ENCODE data around the gene TRDMT1.

The TRDMT1 gene

DNA sequence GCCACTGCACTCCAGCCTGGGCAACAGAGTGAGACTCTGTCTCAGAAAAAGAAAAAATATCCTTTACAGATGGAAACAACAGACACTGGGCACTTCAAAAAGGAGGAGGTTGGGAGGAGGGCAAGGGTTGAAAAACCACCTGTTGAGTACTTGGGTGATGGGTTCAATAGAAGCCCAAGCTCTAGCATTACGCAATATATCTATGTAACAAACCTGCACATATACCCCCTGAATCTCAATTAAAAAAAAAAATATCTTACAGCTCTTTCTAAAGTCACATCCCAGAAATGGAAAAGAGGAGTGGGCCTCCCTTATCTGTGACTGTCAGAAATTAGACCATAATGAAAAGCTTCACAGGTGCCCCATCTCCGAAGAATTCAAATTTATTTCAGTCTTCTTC, 38.6 kb upstream of the TRDMT1 start:
- Histone ChIP-seq H3K23ac (ENCODE audit: low read depth, low read length, poor library complexity) (no peak overlapping the region), H2AK5ac (ENCODE audit: low read depth, low read length) (no peak overlapping the region), H2BK12ac (ENCODE audit: low read length) (no peak overlapping the region), H2BK15ac (ENCODE audit: low read length) (no peak overlapping the region), H3K9ac (ENCODE audit: low read depth, low read length, poor library complexity) (no peak overlapping the region), H2AFZ (ENCODE audit: low read length) (no peak overlapping the region), H2BK5ac (ENCODE audit: low read length) (no peak overlapping the region), H3K14ac (ENCODE audit: low read length) (no peak overlapping the region), H3K4me2 (ENCODE audit: insufficient read depth, low read length, poor library complexity, severe bottlenecking) (no peak overlapping the region), H3K18ac (ENCODE audit: low read length) (no peak overlapping the region), H3K4me3 (ENCODE audit: low read length in 2 of 2) (no peak overlapping the region), H3K36me3 (replicated peaks in 1 of 2; ENCODE audit: control insufficient read depth in 2 of 2, insufficient read depth in 2 of 2, low read length in 2 of 2) (peaks cover 10 to 31% of the 10 kb centered on the region in 2 donors), H3K4me1 (ENCODE audit: control insufficient read depth in 2 of 2, insufficient read depth in 1 of 2, low read depth in 1 of 2, low read length in 2 of 2) (no peaks in the 10 kb centered on the region), H3K4ac (ENCODE audit: low read length) (no peak overlapping the region), H2BK120ac (ENCODE audit: low read depth, low read length) (no peak overlapping the region), H4K91ac (ENCODE audit: low read depth, low read length, poor library complexity) (no peak overlapping the region), H3K79me1 (ENCODE audit: low read depth, low read length) (no peaks in the 10 kb centered on the region), H3K27ac (replicated peaks; ENCODE audit: low read length) (no peak overlapping the region), H3K27me3 (ENCODE audit: control insufficient read depth in 3 of 3, insufficient read depth in 3 of 3, low read depth in 1 of 3, low read length in 3 of 3) (no peaks in the 10 kb centered on the region), H4K8ac (ENCODE audit: low read depth, low read length) (no peak overlapping the region), H3K9me3 (replicated peaks in 1 of 2; ENCODE audit: control insufficient read depth in 2 of 2, insufficient read depth in 1 of 2, low read depth in 1 of 2, low read length in 2 of 2) (peaks cover 0 to 8% of the 10 kb centered on the region in 2 donors)
- DNase-seq (ENCODE audit: low spot score): no peak
- no CpG with 5 or more reads among the region's 2 CpGs for WGBS, 2 donors (ENCODE audit: extremely low coverage in 2 of 2, insufficient read length in 2 of 2, insufficient replicate concordance in 1 of 2)

DNA sequence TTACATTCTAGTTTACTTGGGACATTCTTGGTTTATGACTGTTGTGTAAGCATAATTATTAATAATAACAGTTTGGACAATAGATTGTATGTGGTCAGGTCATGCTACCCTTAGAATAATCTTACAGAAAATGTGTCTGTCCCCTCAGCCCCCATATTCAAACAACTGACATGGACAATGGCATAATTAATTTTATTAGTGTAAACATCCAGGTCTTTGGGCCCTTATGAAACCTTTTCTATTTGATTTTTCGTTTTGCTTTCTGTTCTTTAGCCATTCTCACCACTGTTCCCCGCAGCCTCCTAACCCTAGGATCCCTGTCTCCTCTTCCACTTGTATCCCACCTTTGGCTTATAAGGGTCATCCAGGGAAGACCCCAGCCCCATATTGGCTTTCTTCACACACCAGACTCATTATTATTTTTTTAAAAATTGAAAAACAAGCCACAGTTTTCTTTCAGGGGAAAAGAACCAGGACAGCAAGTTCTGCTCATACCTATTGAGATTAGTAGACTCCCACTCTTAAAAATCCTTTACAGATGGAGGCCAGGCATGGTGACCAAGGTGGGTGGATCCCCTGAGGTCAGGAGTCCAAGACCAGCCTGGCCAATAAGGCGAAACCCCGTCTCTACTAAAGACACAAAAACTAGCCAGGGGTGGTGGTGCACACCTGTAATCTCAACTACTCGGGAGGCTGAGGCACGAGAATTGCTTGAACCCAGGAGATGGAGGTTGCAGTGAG, 38.0 kb upstream of the TRDMT1 start:
- H4K8ac ChIP-seq (ENCODE audit: low read depth, low read length): no peak overlapping the region
- H3K23ac ChIP-seq (ENCODE audit: low read depth, low read length, poor library complexity): no peak overlapping the region
- H2AK5ac ChIP-seq (ENCODE audit: low read depth, low read length): no peak overlapping the region
- no peak for DNase-seq (ENCODE audit: low spot score)
- H3K79me1 ChIP-seq (ENCODE audit: low read depth, low read length): no peaks in the 10 kb centered on the region
- H3K9me3 ChIP-seq (replicated peaks in 1 of 2; ENCODE audit: control insufficient read depth in 2 of 2, insufficient read depth in 1 of 2, low read depth in 1 of 2, low read length in 2 of 2): peaks cover 0 to 8% of the 10 kb centered on the region in 2 donors
- H2BK12ac ChIP-seq (ENCODE audit: low read length): no peak overlapping the region
- H2BK15ac ChIP-seq (ENCODE audit: low read length): no peak overlapping the region
- no peak overlapping the region for H2AFZ ChIP-seq (ENCODE audit: low read length)
- no peak overlapping the region for H3K18ac ChIP-seq (ENCODE audit: low read length)
- H3K4ac ChIP-seq (ENCODE audit: low read length): no peak overlapping the region
- no peak overlapping the region for H4K91ac ChIP-seq (ENCODE audit: low read depth, low read length, poor library complexity)
- peaks cover 0 to 2% of the 10 kb centered on the region in 2 donors for H3K4me1 ChIP-seq (ENCODE audit: control insufficient read depth in 2 of 2, insufficient read depth in 1 of 2, low read depth in 1 of 2, low read length in 2 of 2)
- H3K36me3 ChIP-seq (replicated peaks in 1 of 2; ENCODE audit: control insufficient read depth in 2 of 2, insufficient read depth in 2 of 2, low read length in 2 of 2): peaks cover 15 to 37% of the 10 kb centered on the region in 2 donors
- no peak overlapping the region for H3K4me2 ChIP-seq (ENCODE audit: insufficient read depth, low read length, poor library complexity, severe bottlenecking)
- H3K27me3 ChIP-seq (ENCODE audit: control insufficient read depth in 3 of 3, insufficient read depth in 3 of 3, low read depth in 1 of 3, low read length in 3 of 3): no peaks in the 10 kb centered on the region
- WGBS, 2 donors (ENCODE audit: extremely low coverage in 2 of 2, insufficient read length in 2 of 2, insufficient replicate concordance in 1 of 2): no CpG with 5 or more reads among the region's 6 CpGs
- H3K14ac ChIP-seq (ENCODE audit: low read length): no peak overlapping the region
- H3K9ac ChIP-seq (ENCODE audit: low read depth, low read length, poor library complexity): no peak overlapping the region
- no peak overlapping the region for H3K4me3 ChIP-seq (ENCODE audit: low read length in 2 of 2)
- H3K27ac ChIP-seq (replicated peaks; ENCODE audit: low read length): no peak overlapping the region
- no peak overlapping the region for H2BK5ac ChIP-seq (ENCODE audit: low read length)
- no peak overlapping the region for H2BK120ac ChIP-seq (ENCODE audit: low read depth, low read length)

DNA sequence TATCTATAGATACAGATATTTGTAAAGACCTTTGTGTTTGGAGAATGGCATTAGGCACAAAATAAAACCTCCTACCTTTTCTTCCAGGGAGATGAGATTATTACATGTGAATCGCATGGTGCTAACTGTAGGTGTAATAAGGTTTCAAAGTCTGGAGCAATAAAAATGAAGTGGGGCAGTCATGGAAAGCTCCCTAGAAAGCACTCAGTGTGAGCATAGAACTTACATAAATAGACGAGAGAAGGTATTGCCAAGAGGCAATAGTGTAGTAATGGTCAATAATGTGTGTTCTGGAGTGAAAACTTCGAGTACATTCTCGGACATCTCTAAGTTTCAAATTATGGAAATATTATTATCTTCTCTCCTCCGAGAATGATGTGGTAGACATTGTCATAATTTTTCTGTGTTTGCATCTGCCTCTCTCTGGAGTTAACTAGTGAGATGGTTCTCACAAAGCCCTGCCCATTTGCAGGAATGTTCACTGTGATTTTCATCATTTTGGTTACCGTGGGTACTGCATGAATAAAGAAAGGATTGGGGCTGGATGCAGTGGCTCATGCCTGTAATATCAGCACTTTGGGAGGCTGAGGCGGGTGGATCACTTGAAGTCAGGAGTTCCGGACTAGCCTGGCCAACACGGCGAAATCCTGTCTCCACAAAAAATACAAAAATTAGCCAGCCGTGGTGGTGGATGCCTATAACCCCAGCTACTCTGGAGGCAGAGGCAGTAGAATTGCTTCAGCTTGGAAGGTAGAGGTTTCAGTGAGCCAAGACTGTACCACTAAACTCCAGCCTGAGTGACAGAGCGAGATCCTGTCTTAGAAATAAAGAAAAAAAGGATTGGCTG, 37.2 kb upstream of the TRDMT1 start:
- H4K8ac ChIP-seq (ENCODE audit: low read depth, low read length): no peak overlapping the region
- no peaks in the 10 kb centered on the region for H3K27me3 ChIP-seq (ENCODE audit: control insufficient read depth in 3 of 3, insufficient read depth in 3 of 3, low read depth in 1 of 3, low read length in 3 of 3)
- H2AFZ ChIP-seq (ENCODE audit: low read length): no peak overlapping the region
- H3K9ac ChIP-seq (ENCODE audit: low read depth, low read length, poor library complexity): no peak overlapping the region
- H3K23ac ChIP-seq (ENCODE audit: low read depth, low read length, poor library complexity): no peak overlapping the region
- WGBS, 2 donors (ENCODE audit: extremely low coverage in 2 of 2, insufficient read length in 2 of 2, insufficient replicate concordance in 1 of 2): no CpG with 5 or more reads among the region's 12 CpGs
- H3K36me3 ChIP-seq (replicated peaks in 1 of 2; ENCODE audit: control insufficient read depth in 2 of 2, insufficient read depth in 2 of 2, low read length in 2 of 2): peaks cover 22 to 45% of the 10 kb centered on the region in 2 donors
- no peak overlapping the region for H3K27ac ChIP-seq (replicated peaks; ENCODE audit: low read length)
- no peak for DNase-seq (ENCODE audit: low spot score)
- no peaks in the 10 kb centered on the region for H3K79me1 ChIP-seq (ENCODE audit: low read depth, low read length)
- no peak overlapping the region for H2BK5ac ChIP-seq (ENCODE audit: low read length)
- H2BK12ac ChIP-seq (ENCODE audit: low read length): no peak overlapping the region
- H4K91ac ChIP-seq (ENCODE audit: low read depth, low read length, poor library complexity): no peak overlapping the region
- H3K14ac ChIP-seq (ENCODE audit: low read length): no peak overlapping the region
- no peak overlapping the region for H2BK120ac ChIP-seq (ENCODE audit: low read depth, low read length)
- H3K4me3 ChIP-seq (ENCODE audit: low read length in 2 of 2): no peak overlapping the region
- peaks cover 0 to 6% of the 10 kb centered on the region in 2 donors for H3K4me1 ChIP-seq (ENCODE audit: control insufficient read depth in 2 of 2, insufficient read depth in 1 of 2, low read depth in 1 of 2, low read length in 2 of 2)
- H3K9me3 ChIP-seq (replicated peaks in 1 of 2; ENCODE audit: control insufficient read depth in 2 of 2, insufficient read depth in 1 of 2, low read depth in 1 of 2, low read length in 2 of 2): peaks cover 0 to 8% of the 10 kb centered on the region in 2 donors
- no peak overlapping the region for H3K4me2 ChIP-seq (ENCODE audit: insufficient read depth, low read length, poor library complexity, severe bottlenecking)
- no peak overlapping the region for H2AK5ac ChIP-seq (ENCODE audit: low read depth, low read length)
- H3K4ac ChIP-seq (ENCODE audit: low read length): no peak overlapping the region
- no peak overlapping the region for H2BK15ac ChIP-seq (ENCODE audit: low read length)
- H3K18ac ChIP-seq (ENCODE audit: low read length): no peak overlapping the region

DNA sequence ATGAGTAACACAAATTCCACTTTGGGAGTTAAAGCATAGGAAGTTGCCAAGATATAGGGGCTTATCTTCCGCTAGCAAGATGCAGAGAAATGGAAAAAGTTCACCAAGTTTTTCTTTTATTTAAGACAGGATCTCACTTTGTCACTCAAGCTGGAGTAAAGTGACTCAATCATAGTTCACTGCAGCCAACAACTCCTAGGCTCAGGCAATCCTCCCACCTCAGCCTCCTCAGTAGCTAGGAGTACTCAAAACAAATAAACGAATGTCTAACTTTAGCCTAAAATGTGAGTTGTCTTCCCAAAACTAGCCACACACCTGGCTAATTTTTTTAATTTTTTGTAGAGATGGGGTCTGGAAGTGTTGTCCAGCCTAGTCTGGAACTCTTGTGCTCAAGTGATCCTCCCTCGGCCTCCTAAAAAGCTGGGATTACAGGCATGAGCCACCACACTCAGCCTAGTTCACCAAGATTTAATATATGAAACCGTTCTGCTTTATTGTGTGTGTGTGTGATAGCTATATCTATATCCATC, 36.5 kb upstream of the TRDMT1 start:
- Histone ChIP-seq H3K27ac (replicated peaks; ENCODE audit: low read length) (no peak overlapping the region), H3K18ac (ENCODE audit: low read length) (no peak overlapping the region), H3K4me3 (ENCODE audit: low read length in 2 of 2) (no peak overlapping the region), H4K8ac (ENCODE audit: low read depth, low read length) (no peak overlapping the region), H3K4me2 (ENCODE audit: insufficient read depth, low read length, poor library complexity, severe bottlenecking) (no peak overlapping the region), H3K27me3 (ENCODE audit: control insufficient read depth in 3 of 3, insufficient read depth in 3 of 3, low read depth in 1 of 3, low read length in 3 of 3) (no peaks in the 10 kb centered on the region), H3K9ac (ENCODE audit: low read depth, low read length, poor library complexity) (no peak overlapping the region), H3K14ac (ENCODE audit: low read length) (no peak overlapping the region), H2AK5ac (ENCODE audit: low read depth, low read length) (no peak overlapping the region), H3K79me1 (ENCODE audit: low read depth, low read length) (no peaks in the 10 kb centered on the region), H2BK12ac (ENCODE audit: low read length) (no peak overlapping the region), H2BK120ac (ENCODE audit: low read depth, low read length) (no peak overlapping the region), H3K4ac (ENCODE audit: low read length) (no peak overlapping the region), H2AFZ (ENCODE audit: low read length) (no peak overlapping the region), H3K23ac (ENCODE audit: low read depth, low read length, poor library complexity) (no peak overlapping the region), H4K91ac (ENCODE audit: low read depth, low read length, poor library complexity) (no peak overlapping the region), H2BK5ac (ENCODE audit: low read length) (no peak overlapping the region), H2BK15ac (ENCODE audit: low read length) (no peak overlapping the region), H3K36me3 (replicated peaks in 1 of 2; ENCODE audit: control insufficient read depth in 2 of 2, insufficient read depth in 2 of 2, low read length in 2 of 2) (peaks cover 26 to 52% of the 10 kb centered on the region in 2 donors), H3K4me1 (ENCODE audit: control insufficient read depth in 2 of 2, insufficient read depth in 1 of 2, low read depth in 1 of 2, low read length in 2 of 2) (peaks cover 0 to 12% of the 10 kb centered on the region in 2 donors), H3K9me3 (replicated peaks in 1 of 2; ENCODE audit: control insufficient read depth in 2 of 2, insufficient read depth in 1 of 2, low read depth in 1 of 2, low read length in 2 of 2) (peaks cover 0 to 8% of the 10 kb centered on the region in 2 donors)
- no CpG with 5 or more reads among the region's 4 CpGs for WGBS, 2 donors (ENCODE audit: extremely low coverage in 2 of 2, insufficient read length in 2 of 2, insufficient replicate concordance in 1 of 2)
- DNase-seq (ENCODE audit: low spot score): no peak

All from neuronal stem cell (in vitro differentiated cells).